ENCODE results near the gene PROCR.
A peak's percentile ranks its signal among the peaks of the same experiment; 100 is the strongest.

PROCR gene

DNA sequence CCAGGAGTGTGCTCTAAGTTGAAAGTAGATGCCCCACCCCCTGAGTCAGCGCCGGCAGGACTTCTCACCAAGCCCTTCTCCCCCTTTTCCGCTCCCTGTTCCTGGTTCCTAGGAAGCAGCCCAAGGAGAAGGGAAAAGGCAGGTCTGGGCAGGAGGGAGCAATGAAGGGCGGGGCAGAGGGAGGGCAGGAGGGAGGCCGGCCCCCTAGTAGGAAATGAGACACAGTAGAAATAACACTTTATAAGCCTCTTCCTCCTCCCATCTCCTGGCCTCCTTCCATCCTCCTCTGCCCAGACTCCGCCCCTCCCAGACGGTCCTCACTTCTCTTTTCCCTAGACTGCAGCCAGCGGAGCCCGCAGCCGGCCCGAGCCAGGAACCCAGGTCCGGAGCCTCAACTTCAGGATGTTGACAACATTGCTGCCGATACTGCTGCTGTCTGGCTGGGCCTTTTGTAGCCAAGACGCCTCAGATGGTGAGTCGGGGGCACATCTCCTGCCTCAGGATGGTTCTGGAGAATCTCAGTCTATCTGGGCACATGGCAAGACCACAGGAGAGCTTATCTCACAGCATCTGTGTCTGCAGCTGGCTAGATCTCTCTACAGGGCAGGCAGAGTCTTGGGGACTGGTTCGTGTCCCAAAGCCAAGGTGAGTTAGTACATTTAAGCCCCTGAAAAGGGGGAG is at the start of gene PROCR:
TSS of gene PROCR (plus strand) at position 320 of the 681 bp plus-strand sequence. CDS start at position 403, 83 bp downstream.
- DNase-seq = peak in 6 of 10 donors; percentile 18 to 92 (median 38)
- intact Hi-C loops (cut with DNase I) = no loop called here

DNA sequence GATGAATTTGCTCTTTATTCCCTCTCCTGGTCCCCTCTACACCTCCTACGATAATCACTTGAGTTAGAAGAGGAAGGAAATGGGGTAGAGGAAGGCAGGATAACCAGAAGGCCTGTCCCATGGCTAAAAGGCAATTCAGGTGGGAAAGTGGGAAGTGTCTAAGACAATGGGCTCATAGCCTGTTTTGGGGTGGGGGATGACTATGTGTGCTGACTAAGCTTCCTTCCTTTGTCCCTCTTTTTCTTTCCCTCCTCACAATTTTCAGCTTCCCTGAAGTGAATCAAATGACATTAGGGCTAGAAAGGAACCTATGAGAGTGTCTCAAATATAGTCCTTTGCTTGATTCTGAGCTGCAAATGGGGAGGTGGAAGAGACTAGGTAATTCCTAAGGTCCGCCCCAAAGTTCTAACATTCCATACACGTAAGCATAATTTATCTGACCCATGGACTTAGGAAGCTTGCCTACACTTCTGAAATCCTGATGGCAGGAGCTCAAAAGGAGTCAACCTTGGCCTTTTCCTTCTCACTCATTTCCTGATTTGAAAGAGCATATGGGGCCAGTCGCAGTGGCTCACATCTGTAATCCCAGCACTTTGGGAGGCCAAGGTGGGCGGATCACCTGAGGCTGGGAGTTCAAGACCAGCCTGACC is 49.0 kb upstream of the PROCR start:
- intact Hi-C loops (cut with DNase I) = no loop called here
- DNase-seq = no peak

DNA sequence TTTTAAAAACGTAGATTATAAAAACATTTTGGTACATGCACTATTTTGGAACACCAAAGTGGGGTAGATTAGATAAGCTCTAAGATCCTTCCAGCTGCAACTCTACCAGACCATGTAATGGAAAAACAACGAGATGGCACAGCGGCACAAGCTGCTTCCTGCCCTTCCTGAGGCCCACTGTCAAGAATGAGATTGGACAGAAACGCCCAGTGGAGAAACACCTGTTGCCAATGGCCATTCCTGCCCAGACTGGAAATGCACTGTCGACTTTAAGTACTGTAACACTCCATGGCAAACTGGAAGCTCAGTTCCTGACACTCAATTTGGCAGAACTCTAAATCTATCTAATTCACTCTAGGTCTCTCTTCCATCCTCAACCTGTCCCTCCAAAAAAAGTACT is 46.1 kb upstream of the PROCR start:
- intact Hi-C loops (cut with DNase I) = no loop called here
- no peak for DNase-seq

DNA sequence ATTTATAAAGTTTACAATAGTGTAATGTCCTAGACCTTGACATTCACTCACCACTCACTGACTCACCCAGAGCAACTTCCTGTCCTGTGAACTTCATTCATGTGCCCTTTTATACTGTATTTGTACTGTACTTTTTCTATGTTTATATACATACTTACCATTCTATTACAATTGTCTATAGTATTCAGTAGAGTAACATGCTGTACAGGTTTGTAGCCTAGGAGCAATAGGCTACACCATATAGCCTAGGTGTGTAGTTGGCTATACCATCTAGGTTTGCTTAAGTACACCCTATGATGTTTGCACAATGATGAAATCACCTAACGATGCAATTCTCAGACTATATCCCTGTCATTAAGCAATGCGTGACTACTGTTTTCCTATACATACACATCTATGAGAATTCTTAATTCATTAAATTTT is 42.2 kb upstream of the PROCR start:
- intact Hi-C loops (cut with DNase I) = no loop called here
- no peak for DNase-seq

DNA sequence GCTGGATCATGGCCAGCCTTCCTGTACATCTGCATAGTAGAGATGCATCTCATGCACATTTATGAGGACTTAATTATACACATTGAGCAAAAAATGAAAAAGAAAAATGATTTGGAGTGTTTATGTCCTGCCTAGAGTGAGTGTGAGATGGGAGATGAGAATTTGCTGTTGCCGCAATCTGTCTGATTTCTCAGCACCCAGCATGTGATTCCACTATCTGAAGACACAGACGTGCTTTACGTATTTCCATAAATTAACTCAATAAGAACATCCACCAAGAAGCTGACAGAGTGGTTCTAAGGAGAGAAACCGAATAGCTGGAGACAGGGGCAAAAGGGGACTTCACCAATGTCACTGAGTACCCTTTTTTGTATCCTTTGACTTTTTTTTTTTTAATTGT is 39.9 kb upstream of the PROCR start:
- intact Hi-C loops (cut with DNase I) = no loop called here

DNA sequence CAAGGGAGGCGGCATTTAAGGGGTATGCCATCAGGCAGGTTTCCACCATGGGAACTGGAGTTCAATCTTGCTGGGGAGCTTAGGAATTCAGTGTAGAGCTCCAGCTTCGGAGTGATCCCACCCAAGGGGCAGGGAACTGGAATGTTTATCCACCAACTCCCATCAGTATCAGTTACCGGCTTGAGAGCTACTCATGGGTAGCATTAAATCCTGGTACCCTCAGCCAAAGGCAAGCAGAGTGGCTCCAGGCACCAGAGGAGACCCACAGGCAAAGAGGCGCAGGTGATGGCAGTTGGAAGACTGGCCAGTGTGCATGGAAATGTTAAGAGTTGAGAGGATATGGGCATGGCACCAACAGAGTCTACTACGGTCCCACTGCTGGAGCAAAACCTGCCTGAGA is 38.8 kb upstream of the PROCR start:
- intact Hi-C loops (cut with DNase I) = no loop called here
- no peak for DNase-seq

More for the DNA sequence above, 39.9 kb upstream of the PROCR start:
- no peak for DNase-seq

DNA sequence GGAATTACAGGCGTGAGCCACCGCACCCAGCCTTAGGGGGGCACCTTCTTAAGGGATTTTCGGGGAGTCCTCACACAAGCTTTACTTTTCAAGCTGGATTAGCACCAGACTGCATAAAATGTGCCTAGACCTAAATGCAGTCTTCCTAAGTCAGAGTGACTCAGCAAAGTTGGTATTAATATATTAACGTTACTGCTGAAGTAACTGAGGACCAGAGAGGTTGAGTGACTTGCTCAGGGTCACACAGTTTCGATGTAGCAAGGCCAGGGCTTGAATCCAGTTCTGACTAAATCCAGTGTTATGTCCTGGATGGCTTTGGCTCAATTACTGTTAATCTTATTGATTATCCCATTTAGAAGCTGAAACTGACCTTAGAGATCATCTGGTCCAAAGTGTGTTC is 38.1 kb upstream of the PROCR start:
- no peak for DNase-seq
- intact Hi-C loops (cut with DNase I) = no loop called here

DNA sequence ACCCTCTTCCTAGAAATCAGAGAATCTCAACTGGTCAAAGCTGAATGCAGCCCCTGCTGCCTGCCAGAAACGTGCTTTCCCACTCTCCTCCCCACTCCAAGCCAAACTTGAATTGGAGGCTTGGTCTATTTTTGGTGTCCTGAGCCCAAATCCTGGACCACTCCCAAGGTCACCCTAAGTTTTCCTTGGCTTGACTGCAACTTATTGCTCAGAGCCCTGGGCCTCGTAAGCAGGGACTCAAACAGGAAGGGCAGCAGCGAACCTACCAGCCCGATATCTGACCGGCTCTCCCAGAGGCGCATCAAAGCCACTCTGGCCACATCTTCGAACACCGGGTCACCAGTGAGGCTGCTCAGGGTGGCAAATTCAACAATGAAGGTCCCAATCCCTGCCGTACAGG is 37.4 kb upstream of the PROCR start:
- intact Hi-C loops (cut with DNase I) = no loop called here
- DNase-seq = no peak

DNA sequence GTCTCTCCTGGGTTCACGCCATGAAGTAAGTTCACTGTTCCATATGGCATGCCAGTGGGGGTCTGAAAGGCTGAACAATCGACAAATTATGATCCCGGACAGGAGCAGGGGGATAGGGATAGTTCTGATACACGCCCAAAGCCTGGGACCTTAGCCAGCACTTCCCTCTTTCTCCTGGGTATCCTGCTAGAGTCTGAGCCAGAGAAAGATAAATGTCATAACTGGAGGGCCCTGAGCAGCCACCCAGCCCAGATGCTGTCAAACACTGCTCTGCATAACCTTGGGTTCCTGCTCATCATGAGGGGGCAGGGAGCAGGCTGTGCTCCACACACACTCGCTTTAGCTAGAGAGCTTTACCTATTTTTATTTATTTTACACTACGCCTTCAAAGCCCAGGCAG is 37.0 kb upstream of the PROCR start:
- no peak for DNase-seq
- intact Hi-C loops (cut with DNase I) = no loop called here

DNA sequence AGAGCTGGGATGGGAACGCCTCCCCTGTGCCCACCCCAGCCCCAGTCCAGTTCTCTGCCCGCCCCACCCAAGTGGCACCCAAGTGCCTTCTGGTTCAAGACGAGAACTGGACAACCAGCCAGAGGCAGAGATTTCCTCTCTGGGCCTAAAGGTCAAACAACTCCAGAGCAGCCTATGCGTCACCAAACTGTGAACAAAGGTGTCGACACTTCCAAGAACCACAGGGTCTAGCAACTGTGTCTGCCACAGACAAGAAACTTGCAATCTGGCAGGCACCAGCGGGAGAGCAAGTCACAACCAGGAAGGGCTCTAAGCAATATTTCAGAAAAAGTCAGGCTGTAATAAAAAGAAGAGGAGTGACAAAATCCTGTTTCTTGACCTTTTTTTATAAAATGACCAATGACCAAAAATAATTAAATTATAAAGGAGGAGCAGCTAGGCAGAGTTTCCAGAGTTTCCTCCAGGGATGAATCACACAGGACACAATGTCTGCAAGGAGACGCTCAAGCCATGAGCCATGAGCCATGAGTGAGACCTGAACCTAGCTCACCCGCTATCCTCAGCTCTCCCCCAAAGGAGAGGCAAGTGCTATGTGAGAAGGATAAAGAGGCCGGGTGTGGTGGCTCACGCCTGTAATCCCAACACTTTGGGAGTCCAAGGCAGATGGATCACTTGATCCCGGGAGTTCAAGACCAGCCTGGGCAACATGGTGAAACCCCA is 35.8 kb upstream of the PROCR start:
- no peak for DNase-seq
- intact Hi-C loops (cut with DNase I) = no loop called here

DNA sequence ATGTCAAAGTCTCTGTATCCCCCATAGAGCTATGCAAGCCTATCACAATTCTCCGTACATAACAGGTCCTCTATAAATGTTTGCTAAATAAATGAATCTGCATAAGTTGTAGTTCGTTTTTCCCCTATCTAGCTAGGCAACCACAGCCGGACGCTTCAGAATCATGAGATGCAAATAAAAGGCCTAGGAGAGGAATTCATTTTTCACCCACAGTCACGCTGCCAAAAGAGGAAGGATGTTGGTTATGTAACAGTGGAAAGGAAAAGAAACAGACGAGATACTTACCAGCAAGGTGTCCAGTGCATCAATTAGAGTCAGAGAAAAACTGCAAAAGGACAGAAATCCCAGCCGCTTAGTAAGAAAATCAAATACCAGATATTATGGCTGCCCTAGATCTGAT is 27.2 kb upstream of the PROCR start:
- intact Hi-C loops (cut with DNase I) = loop anchor here (5.0 kb wide), 3 partner anchors 63 to 272 kb away; partner anchors contain the start of genes GGT7 and MMP24OS
- no peak for DNase-seq

DNA sequence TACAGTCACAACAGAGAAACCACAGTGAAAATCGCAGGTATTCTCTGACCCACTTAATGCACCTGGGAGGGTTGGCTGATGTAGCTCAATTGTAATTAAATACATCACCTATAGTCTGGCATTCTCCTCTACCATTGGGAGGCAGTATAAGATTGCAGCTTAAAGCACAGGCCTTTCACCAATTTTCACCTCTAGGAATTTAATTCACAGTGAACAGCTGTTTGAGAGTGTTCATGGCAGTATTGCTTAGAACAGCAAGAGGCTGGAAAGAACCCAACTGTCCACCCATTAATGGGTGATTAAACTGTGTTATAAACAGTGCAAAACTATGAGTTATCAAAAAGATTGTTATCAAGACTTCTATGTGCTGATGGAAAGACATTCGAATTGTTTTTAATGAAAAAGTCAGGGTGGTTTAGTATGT is 26.7 kb upstream of the PROCR start:
- no peak for DNase-seq

DNA sequence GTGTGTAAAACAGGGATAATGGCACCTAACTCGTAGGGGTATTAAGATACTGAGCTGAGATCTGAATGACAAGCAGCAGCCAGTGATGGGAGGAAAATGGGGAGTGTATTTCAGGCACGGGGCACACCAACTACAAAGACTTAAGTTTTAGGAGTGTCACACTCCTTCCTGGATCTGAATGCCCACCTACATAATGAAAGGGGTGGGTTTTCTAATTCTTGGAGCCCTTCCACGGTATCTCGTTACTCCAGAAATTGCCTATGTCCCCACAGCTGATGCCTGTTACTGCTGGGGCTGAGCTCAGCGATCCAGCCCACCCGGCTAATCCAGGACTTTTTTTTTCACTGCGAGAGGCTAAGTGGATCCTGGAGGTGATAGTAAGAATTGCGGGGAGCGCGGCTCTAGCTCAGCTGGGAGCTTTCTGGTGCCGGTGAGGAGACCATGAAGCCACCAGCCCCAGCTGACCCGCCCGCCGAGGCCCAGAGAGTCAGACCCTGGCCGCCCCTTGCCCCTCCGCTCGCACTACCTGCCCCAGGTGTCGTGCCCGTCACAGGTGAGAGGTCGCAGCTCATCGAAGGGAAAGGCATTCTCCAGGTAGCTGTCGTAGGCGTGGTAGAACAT is 25.5 kb upstream of the PROCR start:
- DNase-seq = no peak

More for the DNA sequence above, 26.7 kb upstream of the PROCR start:
- intact Hi-C loops (cut with DNase I) = loop anchor here (5.0 kb wide), 3 partner anchors 62 to 273 kb away; partner anchors contain the start of genes GGT7 and MMP24OS

DNA sequence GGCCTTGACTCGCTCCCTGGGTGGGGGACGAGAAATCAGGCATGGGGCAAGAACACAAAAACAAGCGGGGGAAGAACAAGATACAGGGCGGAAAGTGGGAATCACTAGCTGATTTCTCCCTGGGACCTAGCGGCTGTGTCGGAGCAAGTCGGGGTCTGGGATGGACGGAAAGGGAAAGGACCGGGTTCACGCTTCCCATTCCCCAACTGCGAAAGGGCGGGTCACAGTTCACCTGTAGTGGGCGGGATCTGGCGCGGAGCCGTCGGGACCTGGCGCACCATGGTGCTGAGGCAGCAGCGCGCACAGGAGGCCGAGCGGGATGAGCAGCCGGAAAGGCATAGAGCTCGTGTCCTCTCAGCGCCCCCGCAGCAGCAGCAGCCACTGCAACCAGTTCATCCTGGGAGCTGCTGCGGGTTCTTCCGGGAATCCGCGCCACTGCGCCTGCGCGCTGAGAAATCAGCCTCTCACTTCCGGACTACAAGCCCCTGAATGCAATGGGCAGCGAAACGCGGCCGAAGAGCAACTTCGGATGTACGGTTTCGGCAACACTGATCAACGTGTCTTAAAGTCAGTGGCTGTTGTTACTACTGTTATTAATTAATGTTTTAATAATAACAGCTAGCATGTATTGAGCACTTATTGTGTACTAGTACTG is 24.8 kb upstream of the PROCR start, which contains the start of gene EDEM2:
TSS of gene EDEM2 (minus strand) at position 417 of the 655 bp plus-strand sequence. CDS start at position 339, 78 bp downstream.
- peak; percentile 92 to 99 (median 96) for DNase-seq

More for the DNA sequence above, 25.5 kb upstream of the PROCR start:
- intact Hi-C loops (cut with DNase I) = loop anchor here (2.0 to 5.0 kb wide), 4 partner anchors 54 to 274 kb away; partner anchors contain the start of genes GGT7, MMP24OS and TRPC4AP

DNA sequence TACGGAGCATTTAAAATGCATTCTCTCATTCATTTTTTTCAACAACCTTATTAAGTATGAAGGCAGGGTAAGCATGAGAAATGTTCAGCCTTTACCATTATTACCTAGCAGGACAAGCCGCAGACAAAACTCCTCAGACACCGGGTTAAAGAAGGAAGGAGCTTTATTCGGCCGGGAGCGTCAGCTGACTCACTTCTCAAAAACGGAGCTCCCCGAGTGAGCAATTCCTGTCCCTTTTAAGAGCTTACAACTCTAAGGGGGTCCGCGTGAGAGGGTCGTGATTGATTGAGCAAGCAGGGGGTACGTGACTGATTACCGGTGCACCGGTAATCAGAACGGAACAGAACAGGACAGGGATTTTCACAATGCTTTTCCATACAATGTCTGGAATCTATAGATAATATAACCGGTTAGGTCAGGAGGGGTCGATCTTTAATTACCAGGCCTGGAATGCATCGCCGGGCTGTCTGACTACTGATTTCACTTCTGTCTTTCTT is 24.2 kb upstream of the PROCR start:
- peak in 2 of 10 donors; percentile 11 to 12 for DNase-seq
- intact Hi-C loops (cut with DNase I) = loop anchor here (2.0 to 5.0 kb wide), 4 partner anchors 55 to 275 kb away; partner anchors contain the start of genes GGT7, MMP24OS and TRPC4AP

More for the DNA sequence above, 24.8 kb upstream of the PROCR start, which contains the start of gene EDEM2:
- intact Hi-C loops (cut with DNase I) = loop anchor here (2.0 to 5.0 kb wide), 4 partner anchors 54 to 275 kb away; partner anchors contain the start of genes GGT7, MMP24OS and TRPC4AP

DNA sequence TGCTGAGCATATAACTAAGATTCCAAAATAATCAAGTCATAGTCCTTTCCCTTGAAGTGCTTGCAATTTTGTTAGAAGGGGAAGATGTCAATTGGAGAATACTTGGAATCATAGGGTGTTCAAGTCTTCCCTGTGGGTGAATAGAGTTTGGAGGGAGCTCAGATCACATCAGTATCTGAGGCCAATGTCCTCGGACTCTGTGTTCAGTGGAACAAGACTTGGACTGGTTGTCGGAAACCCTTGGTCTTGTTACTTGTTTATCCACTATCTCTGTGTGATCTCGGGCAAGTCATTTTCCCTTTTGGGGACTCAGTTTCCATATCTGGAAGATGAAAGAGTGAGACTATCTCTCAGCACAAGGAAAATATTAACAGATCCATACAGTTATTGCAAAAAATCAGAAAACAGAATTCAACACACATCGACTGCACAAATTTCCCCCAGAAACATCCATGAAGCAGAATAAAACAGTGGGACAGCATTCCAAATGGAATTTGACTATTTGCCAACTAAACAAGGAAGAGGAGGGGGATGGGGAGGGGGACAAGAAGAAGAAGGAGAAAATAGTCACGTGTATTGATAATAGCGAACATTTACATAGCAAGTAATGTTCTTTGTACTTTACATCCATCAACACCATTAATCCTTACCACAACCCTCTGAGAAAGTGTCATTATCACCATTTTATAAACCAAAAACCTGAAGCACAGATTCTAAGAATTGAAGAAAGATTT is 20.9 kb upstream of the PROCR start:
- intact Hi-C loops (cut with DNase I) = no loop called here

DNA sequence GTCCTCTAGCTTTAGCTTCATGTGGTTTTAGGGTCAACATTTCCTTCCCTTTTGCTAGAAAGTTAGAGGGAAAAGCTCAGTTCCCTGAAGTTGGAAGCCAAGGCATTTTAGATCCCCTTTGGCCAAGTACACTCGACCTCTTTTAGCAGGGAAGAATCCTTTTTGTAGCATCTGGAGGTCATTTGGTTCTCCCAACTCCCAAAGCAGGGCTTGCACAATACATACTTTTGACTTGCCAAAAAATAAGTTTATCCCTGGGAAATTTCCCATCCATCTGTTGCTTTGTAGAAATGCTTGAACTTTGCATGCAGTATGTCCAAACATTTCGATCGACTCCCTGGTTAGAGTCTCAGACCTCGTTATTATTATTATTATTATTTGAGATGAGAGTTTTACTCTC is 20.1 kb upstream of the PROCR start:
- intact Hi-C loops (cut with DNase I) = no loop called here
- DNase-seq = no peak

More for the DNA sequence above, 20.9 kb upstream of the PROCR start:
- no peak for DNase-seq

DNA sequence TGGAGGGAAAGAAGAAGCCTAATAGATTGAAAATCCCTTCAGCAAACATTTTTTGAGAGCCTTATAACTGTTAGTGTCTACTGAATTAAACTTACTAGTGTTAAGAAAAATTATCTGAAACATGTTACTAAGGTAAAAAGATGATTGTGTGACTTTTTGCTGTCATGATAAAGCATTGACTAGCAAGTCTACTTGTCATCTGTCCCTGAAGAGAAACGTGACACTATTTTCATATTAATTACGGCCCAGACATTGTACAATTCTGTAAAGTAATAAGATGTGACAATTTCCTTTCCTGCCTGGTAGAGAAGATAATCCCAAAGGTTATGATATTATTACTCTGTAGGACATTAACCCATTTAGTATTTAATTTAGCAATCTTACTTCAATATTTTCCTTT is 15.9 kb upstream of the PROCR start:
- no peak for DNase-seq
- intact Hi-C loops (cut with DNase I) = no loop called here

DNA sequence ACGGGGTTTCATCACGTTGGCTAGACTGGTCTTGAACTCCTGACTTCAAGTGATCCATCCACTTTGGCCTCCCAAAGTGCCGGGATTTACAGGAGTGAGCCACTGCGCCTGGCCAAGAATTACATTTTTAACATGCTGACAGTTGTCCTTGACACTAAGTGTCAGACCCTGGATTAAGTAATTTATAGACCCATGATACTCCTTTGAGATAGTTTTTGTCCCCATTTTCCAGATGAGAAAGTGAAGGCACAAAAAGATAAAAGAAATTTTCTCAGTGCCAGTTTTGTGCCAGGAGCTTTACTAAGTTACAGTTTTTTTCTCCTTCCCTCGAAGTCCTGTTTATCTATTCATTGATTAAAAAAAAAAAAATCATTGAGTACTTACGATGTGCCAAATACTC is 14.9 kb upstream of the PROCR start:
- intact Hi-C loops (cut with DNase I) = no loop called here
- DNase-seq = no peak
